COR-L47 (cell line): Measurements from ENCODE around the gene KCNH5.

Source experiments
- DNase-seq: peaks from one replicate; lab custom pipeline; 2025; lab: John Stamatoyannopoulos, UW

The KCNH5 gene

DNA sequence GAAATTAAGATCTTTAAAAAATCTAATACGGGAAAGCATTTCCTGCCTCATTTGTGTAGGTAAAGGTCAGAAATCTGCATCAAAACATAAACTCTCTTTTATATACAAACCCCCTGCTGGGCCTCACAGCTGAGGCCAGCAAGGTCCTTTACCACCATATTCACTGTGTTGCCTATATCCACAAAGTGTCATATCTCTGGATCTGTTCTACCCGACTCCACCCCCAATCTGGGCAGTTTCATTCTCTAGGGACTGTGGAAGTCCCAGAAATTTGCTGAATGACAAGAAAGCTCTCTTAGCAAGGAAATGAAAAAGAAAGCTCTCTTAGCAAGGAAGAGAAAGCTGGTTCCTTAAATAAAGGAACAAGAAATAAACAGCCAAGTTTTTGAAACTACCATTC is 301.7 kb downstream of the KCNH5 start:
- DNase-seq: peak; percentile 3

DNA sequence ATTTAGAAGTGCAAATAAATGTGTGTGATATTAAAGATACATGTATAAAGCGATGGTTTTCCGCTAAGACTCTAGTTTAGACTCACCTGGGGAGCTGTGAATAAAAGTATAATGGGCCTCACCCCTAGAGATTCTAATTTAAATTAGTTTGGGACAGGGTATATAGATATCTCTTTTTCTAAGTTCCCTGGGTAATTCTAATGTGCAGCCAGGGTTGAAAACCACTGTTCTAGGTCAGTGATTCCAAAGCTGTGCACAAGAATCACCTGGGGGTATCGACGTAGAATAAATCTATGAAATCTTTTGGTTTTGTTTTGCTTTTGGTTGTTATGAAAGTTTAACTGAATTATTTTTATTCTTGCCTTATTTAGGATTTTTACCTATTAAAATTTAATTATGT is 302.1 kb downstream of the KCNH5 start:
- DNase-seq: no peak

DNA sequence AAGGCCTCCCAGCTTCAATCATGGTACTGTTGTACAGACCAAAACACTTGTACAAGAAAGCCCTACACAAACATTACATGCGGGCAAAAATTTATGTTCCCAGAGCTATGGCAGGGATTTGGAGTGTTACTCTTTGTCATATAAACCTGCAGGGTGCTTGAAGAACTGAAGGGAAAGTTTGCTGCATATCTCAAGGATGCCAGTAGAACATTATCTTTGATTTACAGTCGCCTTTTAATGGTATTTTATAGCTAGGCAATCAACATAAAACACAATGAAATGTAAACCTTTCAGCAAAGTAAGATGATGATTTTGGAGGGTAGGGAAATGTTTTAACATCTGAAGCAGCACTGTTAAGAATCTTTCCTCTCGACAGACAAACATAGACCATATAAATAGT is 305.6 kb downstream of the KCNH5 start:
- no peak for DNase-seq

DNA sequence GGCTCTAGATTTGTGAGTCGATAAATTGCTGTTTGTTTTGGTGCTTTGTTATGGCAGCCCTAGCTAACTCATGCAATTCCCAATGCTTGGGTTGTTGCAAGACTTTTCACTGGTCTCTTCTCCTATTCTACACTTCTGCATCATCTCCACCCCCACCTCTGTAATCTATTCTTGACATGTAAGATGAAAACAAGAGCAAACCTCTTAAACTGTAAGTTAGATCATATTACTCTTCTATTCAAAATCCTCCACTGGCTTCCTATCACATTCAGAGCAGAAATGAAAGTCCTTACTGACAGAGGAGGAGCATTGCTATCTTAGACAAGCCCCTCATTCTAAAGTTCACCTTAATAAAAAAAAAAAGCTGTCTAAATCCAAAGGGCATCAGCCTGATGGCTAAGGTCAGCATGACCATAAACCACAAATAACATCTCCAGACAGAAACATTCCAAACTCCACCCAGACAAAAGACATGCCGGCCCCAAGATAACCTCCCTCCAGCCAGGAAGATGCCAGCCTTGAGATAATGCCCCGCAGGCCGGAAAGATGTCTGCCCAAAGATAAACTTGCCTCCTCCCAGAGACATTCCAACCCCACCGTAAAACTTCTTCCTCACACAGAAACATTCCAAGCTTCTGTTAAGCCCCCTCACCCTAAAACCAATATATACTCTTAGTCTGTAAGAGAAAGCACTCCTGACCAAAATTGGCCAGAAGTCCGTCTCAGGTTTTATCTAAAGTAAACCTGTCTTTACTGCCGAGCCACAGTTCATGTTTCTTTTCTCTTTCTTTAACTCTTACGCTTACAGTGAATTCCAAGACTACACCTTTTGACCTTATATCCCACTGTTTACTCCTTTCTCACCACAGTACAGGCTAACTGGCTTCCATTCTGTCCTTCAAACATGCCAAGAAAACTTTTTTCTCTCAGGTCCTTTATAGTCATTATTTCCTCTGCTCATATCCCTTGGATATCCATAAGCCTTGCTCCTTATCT is 308.9 kb downstream of the KCNH5 start:
- no peak for DNase-seq

DNA sequence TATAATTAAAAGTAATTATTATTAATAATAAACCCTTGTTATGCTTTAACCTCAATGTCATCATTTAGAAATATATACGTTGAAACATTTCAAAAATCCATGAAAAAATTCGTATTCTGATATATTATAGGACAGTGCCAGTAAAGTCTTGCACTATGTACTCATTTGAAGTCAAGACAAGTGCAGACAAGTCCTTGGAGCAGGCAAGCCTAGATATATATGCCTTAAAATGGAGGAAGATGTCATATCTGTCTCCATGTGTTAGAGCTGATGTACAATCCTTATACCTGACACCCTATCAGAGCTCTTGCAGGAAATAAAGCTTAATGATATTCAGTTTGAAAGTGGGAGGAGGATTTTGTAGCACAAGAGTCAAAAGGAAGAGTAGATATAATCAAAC is 310.4 kb downstream of the KCNH5 start:
- DNase-seq: no peak

DNA sequence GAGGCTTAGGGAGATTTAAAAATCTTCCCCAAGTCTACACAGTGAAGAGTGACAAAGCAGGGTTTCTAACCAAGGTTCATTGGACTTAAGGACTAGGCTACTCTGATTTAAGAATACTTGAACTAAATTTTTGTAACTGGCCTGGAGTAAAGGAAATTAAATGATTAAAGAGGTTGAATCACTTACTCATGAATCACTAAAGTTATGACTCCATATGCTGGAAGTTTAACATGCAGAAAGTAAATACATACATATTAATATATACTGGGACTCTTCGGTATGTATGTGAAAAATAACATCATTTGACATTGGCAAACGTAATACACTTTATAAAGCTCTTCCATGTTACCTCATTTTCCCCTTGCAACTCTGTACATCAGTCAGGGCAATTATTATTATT is 322.9 kb downstream of the KCNH5 start:
- no peak for DNase-seq

DNA sequence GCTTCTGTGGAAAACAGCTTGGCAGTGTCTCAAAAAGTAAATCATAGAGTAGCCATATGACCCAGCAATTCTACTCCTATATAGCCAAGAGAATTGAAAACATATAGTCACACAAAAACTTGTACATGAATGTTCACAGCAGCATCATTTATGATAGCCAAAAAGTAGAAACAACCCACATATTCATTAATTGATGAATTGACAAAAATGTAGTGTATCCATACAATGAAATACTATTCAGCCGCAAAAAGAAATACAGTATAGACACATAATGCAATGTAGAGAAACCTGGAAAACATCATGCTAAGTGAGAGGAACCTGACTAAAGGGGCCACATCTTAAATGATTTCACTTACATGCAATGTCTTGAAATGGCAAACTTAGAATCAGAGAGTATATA is 326.6 kb downstream of the KCNH5 start:
- no peak for DNase-seq

DNA sequence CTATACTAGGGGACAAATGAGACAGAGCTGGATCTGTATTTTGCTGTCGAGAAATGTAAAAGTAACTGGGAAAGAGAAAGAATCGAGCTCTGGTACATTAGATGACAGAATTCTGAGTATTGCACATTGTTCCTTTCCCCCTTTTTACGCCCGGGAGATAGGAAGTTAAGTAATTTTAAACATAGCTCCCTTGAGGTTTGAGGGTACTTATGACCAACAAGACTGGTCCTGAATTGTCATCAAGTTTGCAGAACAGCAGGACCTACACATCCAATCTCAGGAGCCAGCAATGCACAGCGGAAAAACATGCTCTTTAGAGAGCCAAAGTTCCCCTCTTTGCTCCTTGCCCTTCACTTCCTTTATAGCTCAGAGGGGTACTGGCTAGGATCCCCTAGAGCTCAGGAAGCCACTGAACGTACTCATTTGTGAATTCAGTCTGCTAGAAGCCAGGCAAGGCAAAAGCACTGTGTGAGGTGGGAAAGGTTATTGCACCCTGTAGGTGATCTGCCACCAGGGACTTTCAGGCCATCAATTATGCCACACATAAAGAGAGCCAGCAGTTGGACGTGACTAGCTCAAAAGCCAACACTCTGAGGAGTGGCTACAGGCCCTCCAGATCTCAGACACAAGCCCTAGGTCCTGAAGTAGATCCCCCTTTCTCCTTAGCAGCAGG is 333.8 kb downstream of the KCNH5 start:
- peak; percentile 15 for DNase-seq

DNA sequence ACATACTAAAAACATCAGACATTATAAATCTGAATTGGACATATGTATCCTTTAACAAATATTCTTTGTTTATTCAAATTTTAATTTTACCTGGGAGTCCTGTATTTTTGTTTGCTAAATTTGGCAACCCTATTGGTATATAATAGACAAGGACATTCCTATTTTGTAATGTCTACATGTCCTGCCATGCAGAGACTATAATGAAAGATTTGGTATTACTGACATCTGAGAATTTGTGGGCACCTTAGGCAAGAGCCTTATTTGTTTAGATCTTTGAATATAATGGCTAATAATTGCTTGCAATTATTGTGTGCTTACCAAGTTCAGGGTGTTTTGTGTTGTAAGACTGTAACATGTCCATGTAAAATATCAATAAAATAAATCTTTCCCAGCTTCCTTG is 334.4 kb downstream of the KCNH5 start:
- peak; percentile 29 for DNase-seq

DNA sequence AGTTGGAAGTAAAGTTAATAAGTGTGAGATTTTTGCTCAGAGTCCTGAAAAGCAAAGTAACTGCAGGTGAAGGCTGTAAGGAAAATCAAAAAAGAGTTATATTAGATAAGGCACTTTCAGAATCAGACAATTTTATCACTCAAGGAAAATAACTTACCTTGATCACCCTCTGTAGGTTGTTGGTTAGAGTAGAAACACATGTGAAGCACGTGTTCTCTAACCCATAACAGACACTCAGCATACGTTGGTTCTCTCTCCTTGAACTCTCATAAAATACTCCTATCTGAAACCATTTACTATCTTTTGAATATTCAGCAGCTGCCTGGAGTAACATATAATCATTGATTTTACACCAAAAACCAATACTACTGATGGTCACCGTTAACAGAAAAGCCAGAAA is 335.5 kb downstream of the KCNH5 start:
- DNase-seq: no peak

DNA sequence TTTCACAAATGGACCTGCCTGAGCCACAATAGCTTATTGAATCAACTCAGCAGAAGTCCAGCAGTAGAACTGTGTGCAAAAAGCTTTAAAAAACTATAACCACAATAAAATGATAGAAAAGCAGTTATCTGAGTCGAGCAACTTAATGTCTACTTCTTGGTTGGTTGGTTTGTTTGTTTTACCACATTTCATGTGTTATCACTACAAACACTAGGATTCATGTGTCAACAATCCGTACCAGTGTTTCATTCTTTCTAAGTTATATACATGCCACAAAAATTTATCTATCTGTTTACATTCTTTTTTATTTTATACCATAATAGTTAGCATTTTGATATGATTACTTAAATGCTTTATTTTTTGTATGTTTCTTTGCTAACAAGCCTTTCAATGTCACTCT is 339.0 kb downstream of the KCNH5 start:
- DNase-seq: peak; percentile 17

DNA sequence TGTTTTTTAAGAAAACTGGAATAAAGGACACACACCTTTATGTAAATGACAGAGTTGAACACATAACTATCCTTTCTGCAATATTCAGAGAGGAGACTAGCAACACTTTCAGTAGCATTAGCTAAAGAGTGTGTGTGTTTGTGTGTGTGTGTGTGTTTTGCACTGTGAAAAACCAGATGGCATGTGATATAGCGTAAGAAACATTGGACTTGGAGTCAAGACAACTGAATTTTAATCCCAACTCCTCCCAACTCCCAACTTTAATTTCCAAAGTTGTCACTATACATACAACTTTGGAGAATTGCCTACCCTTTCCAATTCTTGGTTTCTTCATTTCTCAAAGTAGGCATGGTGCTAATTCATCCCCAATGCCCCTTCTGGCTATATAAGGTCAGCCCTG is 347.8 kb downstream of the KCNH5 start:
- DNase-seq: no peak

DNA sequence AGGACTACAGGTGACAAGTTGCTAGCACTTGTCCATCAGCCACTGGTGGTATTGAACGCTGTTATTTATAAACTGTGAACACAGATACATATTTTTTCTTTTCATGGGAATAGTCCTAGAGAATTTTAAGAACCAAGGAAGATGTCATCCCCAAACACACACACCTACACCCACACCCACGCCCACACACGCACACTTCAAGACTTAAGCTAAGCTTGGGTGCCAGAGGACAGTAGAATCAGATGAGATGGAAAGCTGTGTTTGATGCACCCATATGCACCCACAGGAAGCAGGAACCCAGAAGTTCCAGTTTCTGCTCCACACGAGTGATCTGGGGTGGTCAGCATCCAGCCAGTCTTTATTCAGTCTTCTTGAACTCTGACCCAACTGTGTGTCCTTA is 348.3 kb downstream of the KCNH5 start:
- no peak for DNase-seq

DNA sequence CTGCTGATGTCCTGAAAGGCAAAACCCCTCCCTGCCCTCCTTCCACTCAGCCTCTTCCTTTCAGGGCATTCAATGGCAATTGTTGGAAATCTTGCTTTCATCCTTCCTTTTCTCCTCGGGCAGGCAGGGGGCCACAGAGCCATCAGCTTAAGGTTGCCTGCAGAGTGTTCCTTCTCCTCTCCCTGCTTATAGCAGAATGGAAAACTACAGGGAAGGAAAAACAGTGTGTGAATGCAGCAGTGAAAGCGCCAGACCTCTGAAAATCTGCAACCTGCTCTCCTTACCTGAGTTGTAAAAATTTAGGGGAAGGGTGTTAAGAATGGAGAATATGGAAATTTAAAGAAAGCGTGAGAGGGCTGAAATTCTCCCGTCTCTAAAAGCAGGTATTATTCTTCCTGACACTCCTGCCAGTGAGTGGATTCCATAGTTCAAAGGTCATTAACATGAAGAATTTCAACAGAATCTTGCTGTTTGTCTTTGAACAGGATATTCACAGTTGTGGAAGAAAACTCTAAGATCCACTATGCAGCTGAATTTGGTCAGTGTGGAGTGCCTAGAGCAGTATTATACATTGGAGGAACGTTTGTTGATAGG is 348.8 kb downstream of the KCNH5 start:
- DNase-seq: no peak

DNA sequence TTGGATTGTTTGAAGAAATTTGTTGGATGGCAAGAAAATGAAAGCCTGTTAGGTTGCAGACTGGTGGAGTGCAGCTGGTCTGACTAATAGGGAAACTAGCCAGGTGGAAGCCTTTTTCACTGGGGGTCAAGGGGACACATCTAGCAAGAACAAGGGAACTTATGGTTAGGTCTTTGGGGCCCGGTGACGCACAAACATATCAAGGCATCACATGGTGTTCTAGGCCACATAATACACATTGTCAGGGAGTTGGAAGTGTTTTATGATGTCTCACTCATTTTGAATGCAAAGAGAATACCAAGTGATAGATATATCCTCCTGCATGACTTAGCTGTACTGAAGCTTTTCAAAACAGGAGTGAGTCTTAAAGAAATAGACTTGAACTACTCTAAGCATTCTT is 351.2 kb downstream of the KCNH5 start:
- no peak for DNase-seq

DNA sequence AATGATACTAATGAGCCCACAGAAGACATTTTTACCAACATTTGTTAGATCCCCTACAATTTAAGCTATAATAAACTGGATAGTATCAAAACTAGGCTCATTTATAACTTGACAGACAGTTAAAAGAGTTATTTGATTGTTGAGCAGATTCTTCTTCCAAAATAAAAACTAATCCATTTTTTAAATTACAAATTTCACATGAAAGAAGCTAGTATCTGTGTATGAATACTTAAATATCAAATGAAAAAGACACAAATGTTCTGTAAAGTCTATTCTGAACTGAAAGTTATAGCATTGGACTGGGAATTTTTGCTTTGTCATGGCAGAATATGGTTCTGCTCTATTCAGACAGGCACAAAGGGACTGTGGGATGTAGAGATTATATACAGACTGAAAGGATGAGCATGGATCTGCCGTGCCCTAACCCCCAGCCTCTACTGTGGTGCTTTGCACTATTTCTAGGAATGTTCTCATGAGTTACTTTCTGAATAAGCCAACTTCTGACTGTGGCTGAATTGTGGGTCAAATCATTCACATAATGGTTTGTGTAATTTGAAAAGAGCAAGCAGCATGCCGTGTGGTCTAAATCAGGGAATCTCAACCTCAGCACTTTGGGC is 352.7 kb downstream of the KCNH5 start:
- no peak for DNase-seq

DNA sequence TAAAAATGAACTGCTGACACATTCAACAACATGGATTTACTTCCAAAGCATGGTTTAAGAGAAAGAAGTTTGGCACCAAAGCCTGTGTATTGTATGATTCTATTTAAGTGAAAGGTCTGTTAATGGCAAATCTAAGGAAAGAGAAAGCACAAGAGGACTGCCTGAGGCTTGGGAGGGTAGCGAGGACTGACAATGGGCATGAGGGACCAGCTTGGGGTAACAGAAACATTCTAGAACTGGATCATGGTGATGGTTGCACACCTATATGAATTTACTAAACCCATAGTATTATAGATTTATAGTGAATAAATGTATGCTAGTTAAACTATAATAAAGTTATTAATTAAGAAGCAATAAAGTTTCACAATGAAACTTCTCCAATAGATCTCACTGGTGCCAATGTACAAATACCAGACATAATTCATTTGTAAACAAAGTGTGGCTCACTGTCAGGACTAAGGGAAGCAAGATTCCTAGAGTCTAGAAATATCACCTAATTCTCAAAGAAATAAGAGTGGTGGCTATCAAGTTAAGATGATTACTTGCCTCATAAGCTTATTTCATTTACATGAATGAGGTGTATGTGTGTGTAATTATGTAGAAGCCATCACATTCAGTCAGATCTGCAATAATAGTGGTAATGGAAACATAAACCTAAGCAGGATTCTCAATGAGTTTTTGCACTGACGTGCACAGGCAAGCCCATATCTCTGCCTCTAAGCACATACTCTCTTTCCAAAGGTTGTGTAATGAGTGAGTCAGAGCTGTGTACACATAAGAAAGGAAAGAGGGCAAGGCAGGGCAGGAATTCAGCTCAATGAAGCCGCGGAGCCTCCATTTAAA is 353.4 kb downstream of the KCNH5 start:
- DNase-seq: peak; percentile 78

DNA sequence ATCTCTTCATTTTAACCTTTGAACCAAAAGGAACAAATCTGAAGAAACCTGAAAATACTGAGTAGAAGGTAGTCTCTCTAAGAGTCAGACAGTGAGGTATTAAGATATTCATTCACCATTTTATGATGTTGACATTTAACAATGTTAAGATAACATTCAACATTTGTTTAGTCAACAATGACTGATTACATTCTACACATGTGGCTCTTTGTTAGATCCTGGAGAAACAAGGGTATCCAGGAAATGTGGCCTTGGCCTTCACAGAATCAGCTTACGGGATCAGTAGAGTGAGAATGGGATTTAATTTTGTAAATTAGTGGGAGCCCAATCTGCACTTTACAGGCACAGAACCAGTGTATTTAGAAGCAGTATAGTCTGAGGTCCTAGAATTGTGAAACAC is 355.5 kb downstream of the KCNH5 start:
- peak; percentile 44 for DNase-seq

DNA sequence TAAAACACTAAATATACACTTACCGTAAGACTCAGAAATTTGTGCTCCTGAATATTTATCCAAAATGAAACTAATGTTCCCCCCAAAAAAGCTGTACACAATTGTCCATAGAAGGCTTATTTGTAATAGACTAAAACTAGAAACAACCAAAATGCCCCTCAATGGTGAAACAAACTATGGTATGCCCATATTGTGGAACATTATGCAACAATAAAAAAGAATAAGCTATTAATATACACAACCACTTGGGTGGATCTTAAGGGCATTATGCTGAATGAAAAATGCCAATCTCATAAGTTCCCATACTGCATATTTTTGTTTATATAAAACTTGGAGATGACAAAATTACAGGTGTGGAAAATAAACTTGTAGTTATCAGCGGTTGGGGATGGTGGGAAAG is 357.4 kb downstream of the KCNH5 start:
- DNase-seq: no peak

DNA sequence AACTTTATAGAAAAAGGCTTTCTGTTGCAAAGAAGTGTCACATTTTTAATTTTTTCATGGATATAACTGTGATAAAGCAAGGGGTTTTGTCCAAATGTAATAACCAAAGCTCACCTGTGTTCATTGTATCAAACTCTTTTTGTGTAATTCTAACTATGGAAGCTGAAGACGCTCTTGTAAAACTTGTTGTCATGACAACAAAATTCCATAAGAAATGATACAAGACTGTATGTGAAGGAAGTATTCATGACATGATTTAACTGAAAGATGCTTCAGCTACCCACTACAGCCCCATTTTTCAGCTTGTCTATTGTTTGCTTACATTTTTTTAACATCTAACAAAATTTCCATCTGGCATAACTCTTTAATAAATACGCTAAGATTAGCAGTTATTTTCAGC is 360.9 kb downstream of the KCNH5 start:
- DNase-seq: no peak

DNA sequence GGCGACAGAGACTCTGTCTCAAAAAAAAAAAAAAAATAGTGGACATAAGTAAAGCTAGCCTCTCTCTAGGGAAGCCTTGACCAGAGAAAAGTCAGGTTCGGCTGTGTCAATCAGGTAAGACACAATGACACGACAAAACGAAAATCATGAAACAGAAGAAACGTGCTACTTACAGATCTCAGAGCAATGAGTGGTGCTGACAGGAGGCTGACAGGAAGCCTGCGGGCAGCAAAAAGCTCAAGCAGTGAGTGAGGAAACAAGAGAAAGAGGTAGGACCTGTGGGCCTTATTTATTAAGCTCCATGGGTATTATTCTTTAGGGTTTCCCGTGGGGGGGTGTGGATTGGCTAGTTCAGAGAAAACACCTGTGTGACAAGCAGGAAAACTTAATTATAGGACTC is 363.1 kb downstream of the KCNH5 start:
- no peak for DNase-seq
